ENCODE measurements around the gene PTCD2.

- no peak for TF ChIP-seq CTCF (IDR thresholded peaks at IDR 0.05 in 4 of 5, conservative IDR thresholded peaks at IDR 0.05 in 1 of 5)
- no peak for TF ChIP-seq POLR2A (IDR thresholded peaks at IDR 0.05)
Observed at GRCh38 chr5:72326306-72326649, 6.1 kb downstream of the PTCD2 start.
